ENCODE data around the gene TBC1D7. TPM values are rescaled to one million over a fixed set of nuclear protein-coding genes. Genes with fewer than 3 reads are reported as not detected.
A peak's percentile ranks its signal among the peaks of the same experiment; 100 is the strongest.

The TBC1D7 gene
- total RNA-seq, 1 donor: 23.7 TPM

GRCh38 chr6:13302291-13302690, 26.0 kb downstream of the TBC1D7 start:
- no peak for DNase-seq (ENCODE audit: low read depth)

DNA sequence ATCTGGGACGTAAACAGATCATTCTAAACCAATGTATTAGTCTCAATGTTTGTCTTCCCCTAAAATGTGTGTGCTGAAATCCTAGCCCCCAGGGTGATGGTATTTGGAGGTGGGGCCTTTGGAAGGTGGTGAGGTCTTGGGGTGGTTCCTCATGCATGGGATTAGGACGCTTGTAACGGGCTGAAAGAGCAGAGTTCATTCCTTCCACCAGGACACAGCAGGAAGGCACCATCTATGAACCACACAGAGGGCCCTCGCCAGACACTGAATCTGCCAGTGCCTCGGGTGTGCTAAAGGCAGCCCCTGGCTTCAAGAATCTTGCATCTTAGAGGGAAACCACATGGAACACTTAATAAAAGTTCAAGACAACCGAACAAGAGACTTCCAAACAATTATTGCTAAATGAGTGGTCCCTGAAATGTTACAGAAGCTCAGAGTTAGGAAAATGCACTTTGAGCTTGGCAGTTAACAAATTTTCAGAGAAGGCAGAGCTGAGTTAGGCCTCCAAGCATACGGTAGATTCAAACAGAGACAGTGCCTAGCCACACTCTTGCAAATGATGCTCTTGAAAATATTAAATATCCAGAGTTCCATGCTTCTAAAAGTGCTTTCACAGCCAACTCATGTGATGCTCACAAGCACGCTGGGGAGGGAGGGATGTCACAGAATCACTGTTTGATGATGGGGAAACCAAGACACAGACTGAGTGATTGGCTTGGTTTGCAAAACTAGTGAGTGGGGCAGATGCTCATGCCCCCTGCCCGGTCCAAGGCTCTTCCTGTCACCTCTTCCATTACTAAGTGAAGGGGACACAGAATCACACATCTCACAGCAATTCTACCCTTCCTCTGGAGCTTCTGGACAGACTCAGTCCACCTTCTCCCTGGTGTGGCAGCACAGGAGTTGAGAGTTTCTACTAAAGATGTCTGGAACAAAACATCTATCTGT, 27.4 kb downstream of the TBC1D7 start:
- TF ChIP-seq, protein P1, sequence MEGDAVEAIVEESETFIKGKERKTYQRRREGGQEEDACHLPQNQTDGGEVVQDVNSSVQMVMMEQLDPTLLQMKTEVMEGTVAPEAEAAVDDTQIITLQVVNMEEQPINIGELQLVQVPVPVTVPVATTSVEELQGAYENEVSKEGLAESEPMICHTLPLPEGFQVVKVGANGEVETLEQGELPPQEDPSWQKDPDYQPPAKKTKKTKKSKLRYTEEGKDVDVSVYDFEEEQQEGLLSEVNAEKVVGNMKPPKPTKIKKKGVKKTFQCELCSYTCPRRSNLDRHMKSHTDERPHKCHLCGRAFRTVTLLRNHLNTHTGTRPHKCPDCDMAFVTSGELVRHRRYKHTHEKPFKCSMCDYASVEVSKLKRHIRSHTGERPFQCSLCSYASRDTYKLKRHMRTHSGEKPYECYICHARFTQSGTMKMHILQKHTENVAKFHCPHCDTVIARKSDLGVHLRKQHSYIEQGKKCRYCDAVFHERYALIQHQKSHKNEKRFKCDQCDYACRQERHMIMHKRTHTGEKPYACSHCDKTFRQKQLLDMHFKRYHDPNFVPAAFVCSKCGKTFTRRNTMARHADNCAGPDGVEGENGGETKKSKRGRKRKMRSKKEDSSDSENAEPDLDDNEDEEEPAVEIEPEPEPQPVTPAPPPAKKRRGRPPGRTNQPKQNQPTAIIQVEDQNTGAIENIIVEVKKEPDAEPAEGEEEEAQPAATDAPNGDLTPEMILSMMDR (IDR thresholded peaks at IDR 0.05; ENCODE audit: insufficient read depth, low read depth, low read length): no peak
- no peak overlapping the region for H3K4me3 ChIP-seq (ENCODE audit: low read depth, low read length)
- DNase-seq (ENCODE audit: low read depth): peak; percentile 25

More at GRCh38 chr6:13302291-13302690, 26.0 kb downstream of the TBC1D7 start:
- H3K4me3 ChIP-seq (ENCODE audit: low read depth, low read length): no peak overlapping the region
- TF ChIP-seq, protein P1 (IDR thresholded peaks at IDR 0.05; ENCODE audit: insufficient read depth, low read depth, low read length): no peak

- peak; percentile 89 for DNase-seq (ENCODE audit: low read depth)
- H3K4me3 ChIP-seq (ENCODE audit: low read depth, low read length): no peak overlapping the region
- TF ChIP-seq, protein P1 (IDR thresholded peaks at IDR 0.05; ENCODE audit: insufficient read depth, low read depth, low read length): no peak
These were observed 28.4 kb downstream of the TBC1D7 start for GRCh38 chr6:13299918-13300317.

DNA sequence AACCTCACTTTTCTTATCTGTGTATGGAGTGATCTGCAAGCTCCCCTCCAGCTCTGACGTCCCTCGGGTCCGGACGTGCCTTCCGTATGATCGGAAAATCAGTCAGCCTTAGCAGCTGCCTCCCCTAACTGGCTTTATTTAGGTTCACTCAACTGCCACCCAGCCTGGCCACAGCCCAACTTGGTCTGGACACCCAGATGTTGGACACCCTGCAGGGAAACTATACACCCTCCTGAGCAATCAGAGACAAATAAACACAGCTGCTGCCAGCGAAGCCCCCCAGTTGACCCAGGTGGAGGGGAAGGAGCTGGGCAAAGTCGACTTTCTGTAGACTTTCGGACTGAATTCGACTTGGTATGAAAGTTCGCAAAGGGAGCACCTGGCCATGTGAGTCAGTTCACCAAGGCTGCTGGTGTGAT, 28.9 kb downstream of the TBC1D7 start:
- H3K4me3 ChIP-seq (ENCODE audit: low read depth, low read length): no peak overlapping the region
- no peak for DNase-seq (ENCODE audit: low read depth)
- TF ChIP-seq, protein P1 (IDR thresholded peaks at IDR 0.05; ENCODE audit: insufficient read depth, low read depth, low read length): no peak

DNA sequence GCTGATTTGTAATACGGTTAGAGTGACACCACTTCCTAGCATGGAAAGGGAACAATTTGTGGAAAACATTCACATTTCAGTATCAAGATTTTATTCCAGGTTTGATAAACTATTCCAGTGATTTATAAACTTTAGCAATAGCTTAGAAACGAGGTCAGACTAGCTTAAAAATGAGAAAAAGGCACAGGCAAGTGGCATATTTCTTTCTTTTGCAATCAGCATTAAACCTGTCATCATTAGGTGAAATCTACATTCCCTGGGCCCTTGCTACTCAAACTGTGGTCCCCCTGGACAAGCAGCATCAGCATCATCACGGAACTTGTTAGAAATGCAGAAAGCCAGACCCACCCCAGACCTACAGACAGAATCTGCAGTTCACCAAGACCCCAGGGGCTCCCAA, 29.9 kb downstream of the TBC1D7 start:
- TF ChIP-seq, protein P1 (IDR thresholded peaks at IDR 0.05; ENCODE audit: insufficient read depth, low read depth, low read length): no peak
- no peak for DNase-seq (ENCODE audit: low read depth)
- H3K4me3 ChIP-seq (ENCODE audit: low read depth, low read length): no peak overlapping the region

- DNase-seq (ENCODE audit: low read depth): no peak
- TF ChIP-seq, protein P1 (IDR thresholded peaks at IDR 0.05; ENCODE audit: insufficient read depth, low read depth, low read length): no peak
These were observed 30.9 kb downstream of the TBC1D7 start for GRCh38 chr6:13297391-13297790.

More at GRCh38 chr6:13297391-13297790, 30.9 kb downstream of the TBC1D7 start:
- no peak overlapping the region for H3K4me3 ChIP-seq (ENCODE audit: low read depth, low read length)

Data from fibroblast of villous mesenchyme (primary cell).